Glutamatergic neuron (in vitro differentiated cells): Measurements from ENCODE around the gene TBC1D5. TPM values are rescaled to one million over a fixed set of nuclear protein-coding genes. Genes with fewer than 3 reads are reported as not detected.

Experiments used
- DNase-seq: peaks from one replicate; pipeline ENCODE4 v3.0.0; 2022
- H3K27ac Mint-ChIP-seq: one replicate; pipeline ENCODE4 v1.8.0; 2020; ENCODE audit warnings: mild to moderate bottlenecking, mixed read lengths, inconsistent platforms; ENCODE audit not compliant: unreplicated experiment
- H3K27me3 Mint-ChIP-seq: one replicate; pipeline ENCODE4 v1.8.0; 2020; ENCODE audit warnings: mild to moderate bottlenecking, moderate library complexity, mixed read lengths, inconsistent platforms; ENCODE audit not compliant: unreplicated experiment
- H3K36me3 Mint-ChIP-seq: one replicate; pipeline ENCODE4 v1.8.0; 2020; ENCODE audit warnings: mild to moderate bottlenecking, mixed read lengths, inconsistent platforms; ENCODE audit not compliant: unreplicated experiment
- H3K4me1 Mint-ChIP-seq: one replicate; pipeline ENCODE4 v1.8.0; 2020; ENCODE audit warnings: mild to moderate bottlenecking, low read depth, mixed read lengths, inconsistent platforms; ENCODE audit not compliant: unreplicated experiment
- H3K4me3 Mint-ChIP-seq: one replicate; pipeline ENCODE4 v1.8.0; 2020; ENCODE audit warnings: mild to moderate bottlenecking, mixed read lengths, inconsistent platforms; ENCODE audit not compliant: unreplicated experiment
- H3K9me3 Mint-ChIP-seq: one replicate; pipeline ENCODE4 v1.8.0; 2020; ENCODE audit warnings: mild to moderate bottlenecking, moderate library complexity, mixed read lengths, inconsistent platforms; ENCODE audit not compliant: unreplicated experiment
- total RNA-seq: library from RNA; stranded (reverse); fragmentation: NEBNext Ultra II Directional; extraction: Animal tissue kit (Norgen Biotek cat#: 25700); gene quantifications from one replicate; pipeline ENCODE4 v1.2.1, GENCODE V29; 2021; ENCODE audit not compliant: unreplicated experiment
- TF ChIP-seq, protein P1 (sequence below): fragments of 200-600 bp; sonication (generic); IDR thresholded peaks from one replicate; pipeline ENCODE4 v1.5.0; 2021; ENCODE audit not compliant: partially characterized antibody, unreplicated experiment

Gene TBC1D5
- total RNA-seq, 1 donor from 2014 or later, result 40.2 TPM

DNA sequence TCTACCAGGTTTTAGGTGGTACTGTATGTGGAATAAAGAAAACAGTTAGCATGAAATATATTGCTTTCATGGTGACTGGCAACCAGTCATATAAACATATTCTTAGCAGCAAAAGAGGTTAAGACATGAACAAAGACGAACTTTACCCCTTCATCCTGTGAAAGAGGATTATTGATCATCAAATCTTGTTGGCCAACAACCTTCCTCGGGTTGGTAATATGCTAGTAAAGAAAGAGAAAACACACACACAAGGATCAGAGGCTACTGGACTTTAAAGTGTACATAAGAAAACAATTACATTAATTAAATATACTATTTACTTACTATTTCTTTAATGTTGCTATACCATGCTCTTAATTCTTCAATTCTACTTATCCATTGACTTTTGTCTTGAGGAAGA, 337.9 kb downstream of the TBC1D5 start:
- no peak for DNase-seq
- Mint-ChIP-seq H3K4me1 (peaks cover 3% of the 10 kb centered on the region), H3K36me3 (no peaks in the 10 kb centered on the region), H3K4me3 (no peak overlapping the region), H3K27me3 (no peaks in the 10 kb centered on the region), H3K27ac (no peak overlapping the region), H3K9me3 (no peaks in the 10 kb centered on the region)
- TF ChIP-seq, protein P1, sequence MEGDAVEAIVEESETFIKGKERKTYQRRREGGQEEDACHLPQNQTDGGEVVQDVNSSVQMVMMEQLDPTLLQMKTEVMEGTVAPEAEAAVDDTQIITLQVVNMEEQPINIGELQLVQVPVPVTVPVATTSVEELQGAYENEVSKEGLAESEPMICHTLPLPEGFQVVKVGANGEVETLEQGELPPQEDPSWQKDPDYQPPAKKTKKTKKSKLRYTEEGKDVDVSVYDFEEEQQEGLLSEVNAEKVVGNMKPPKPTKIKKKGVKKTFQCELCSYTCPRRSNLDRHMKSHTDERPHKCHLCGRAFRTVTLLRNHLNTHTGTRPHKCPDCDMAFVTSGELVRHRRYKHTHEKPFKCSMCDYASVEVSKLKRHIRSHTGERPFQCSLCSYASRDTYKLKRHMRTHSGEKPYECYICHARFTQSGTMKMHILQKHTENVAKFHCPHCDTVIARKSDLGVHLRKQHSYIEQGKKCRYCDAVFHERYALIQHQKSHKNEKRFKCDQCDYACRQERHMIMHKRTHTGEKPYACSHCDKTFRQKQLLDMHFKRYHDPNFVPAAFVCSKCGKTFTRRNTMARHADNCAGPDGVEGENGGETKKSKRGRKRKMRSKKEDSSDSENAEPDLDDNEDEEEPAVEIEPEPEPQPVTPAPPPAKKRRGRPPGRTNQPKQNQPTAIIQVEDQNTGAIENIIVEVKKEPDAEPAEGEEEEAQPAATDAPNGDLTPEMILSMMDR, result no peak

DNA sequence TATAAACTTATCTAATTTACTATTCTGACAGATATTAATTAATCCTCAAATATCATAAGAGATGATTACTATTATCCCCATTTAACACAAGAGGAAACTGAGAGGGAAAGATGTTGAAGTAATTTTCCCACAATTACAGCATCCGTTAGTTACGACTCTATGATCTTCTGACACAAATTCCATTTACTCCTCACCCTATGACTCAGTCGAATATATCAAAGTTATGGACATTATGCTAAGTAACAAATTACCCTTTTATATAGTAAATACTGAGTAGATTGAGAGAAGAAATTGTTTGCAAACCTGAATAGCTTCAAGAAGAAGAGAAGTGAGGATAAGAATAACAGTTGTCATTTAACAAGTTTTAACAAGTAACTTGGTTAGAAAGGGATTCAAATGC, 340.0 kb downstream of the TBC1D5 start:
- Mint-ChIP-seq H3K27me3 (no peaks in the 10 kb centered on the region), H3K4me3 (no peak overlapping the region), H3K27ac (no peak overlapping the region), H3K9me3 (no peaks in the 10 kb centered on the region), H3K36me3 (no peaks in the 10 kb centered on the region), H3K4me1 (peaks cover 3% of the 10 kb centered on the region)
- TF ChIP-seq, protein P1, result no peak
- DNase-seq, result no peak

DNA sequence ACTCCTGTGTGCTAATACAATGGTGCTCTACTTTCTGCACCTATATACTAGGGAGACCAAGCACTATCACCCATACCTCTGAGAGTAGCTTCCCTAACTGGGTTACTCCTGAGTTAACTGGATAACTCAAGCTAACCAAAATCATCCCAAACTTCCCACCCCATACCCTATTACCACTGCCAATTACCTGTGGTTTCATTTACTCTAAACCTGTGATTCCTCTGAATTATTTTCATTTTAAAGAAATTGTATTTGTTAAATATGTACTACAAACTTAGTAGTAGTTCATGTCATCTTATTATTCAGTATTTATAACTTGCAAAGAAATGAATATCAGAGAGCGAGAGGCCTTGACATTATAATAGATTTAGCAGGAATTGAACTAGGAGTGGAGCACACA, 340.5 kb downstream of the TBC1D5 start:
- H3K27me3 Mint-ChIP-seq, result no peaks in the 10 kb centered on the region
- H3K27ac Mint-ChIP-seq, result no peak overlapping the region
- H3K36me3 Mint-ChIP-seq, result no peaks in the 10 kb centered on the region
- H3K4me1 Mint-ChIP-seq, result no peaks in the 10 kb centered on the region
- no peak for DNase-seq
- TF ChIP-seq, protein P1, result no peak
- H3K9me3 Mint-ChIP-seq, result no peaks in the 10 kb centered on the region
- H3K4me3 Mint-ChIP-seq, result no peak overlapping the region

DNA sequence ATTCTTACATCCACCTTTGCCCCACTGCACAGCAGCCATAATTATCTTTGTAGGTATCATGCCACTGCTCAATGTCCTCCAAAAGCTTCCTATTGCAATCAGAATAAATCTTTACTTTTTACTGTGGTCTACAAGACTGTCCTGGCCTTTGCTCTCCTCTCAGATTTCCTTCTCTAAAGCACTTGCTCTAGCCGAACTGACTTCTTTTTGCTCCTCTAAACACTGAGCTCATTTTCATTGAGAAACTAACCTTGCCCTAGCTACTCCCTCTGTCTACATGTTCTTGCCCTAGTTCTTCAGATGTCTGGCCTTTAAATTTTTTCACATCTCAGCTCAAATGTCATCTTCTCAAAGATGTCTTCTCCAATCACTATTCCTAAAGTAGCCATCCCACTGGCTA, 342.8 kb downstream of the TBC1D5 start:
- no peaks in the 10 kb centered on the region for H3K27me3 Mint-ChIP-seq
- no peak overlapping the region for H3K4me3 Mint-ChIP-seq
- no peak for DNase-seq
- H3K27ac Mint-ChIP-seq, result no peak overlapping the region
- H3K36me3 Mint-ChIP-seq, result no peaks in the 10 kb centered on the region
- no peaks in the 10 kb centered on the region for H3K9me3 Mint-ChIP-seq
- TF ChIP-seq, protein P1, result no peak
- no peaks in the 10 kb centered on the region for H3K4me1 Mint-ChIP-seq

DNA sequence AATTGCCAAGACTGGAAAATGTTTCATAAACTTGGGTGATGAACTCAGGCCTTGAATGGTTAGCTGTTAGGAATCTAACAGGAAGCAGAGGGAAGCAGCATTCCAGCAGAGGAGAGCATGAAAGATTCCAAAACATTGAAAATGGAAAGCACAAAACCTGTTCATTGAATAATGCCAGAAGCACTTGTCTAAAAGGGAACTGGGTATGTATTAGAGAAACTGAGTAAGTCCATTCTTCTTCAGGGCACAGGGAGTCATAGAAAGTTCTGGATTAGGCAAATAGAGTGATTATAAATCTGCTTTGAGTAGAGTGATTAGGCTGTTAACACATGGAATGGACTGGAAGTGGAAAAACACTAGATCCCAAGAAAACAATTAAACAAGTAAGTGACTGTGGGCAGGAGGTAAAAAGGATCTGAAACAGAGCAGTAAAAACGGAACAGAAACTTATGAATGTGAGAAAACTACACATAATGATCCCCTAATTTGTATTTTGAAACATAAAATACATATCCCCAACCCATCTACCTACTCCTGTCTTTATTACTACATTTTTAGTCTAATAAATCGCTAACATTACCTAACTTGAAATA, 343.4 kb downstream of the TBC1D5 start:
- Mint-ChIP-seq H3K36me3 (no peaks in the 10 kb centered on the region), H3K9me3 (no peaks in the 10 kb centered on the region), H3K27me3 (no peaks in the 10 kb centered on the region), H3K4me3 (no peak overlapping the region), H3K4me1 (no peaks in the 10 kb centered on the region), H3K27ac (no peak overlapping the region)
- DNase-seq, result no peak
- TF ChIP-seq, protein P1, result no peak
